Measurements from ENCODE around the gene ZC3H12D.

The ZC3H12D gene

GRCh38 chr6:149493761-149494320 lies 9.0 kb upstream of the ZC3H12D start:
- no peak overlapping the region for H3K4me3 ChIP-seq (ENCODE audit: low read length)
- DNase-seq (ENCODE audit: low read depth), result no peak

GRCh38 chr6:149492798-149493343 lies 8.1 kb upstream of the ZC3H12D start:
- no peak for DNase-seq (ENCODE audit: low read depth)
- no peak for TF ChIP-seq CTCF (conservative IDR thresholded peaks at IDR 0.05; ENCODE audit: low read depth, low read length)
- no peak overlapping the region for H3K4me3 ChIP-seq (ENCODE audit: low read length)

More at GRCh38 chr6:149493761-149494320, 9.0 kb upstream of the ZC3H12D start:
- TF ChIP-seq CTCF (conservative IDR thresholded peaks at IDR 0.05; ENCODE audit: low read depth, low read length), result no peak

GRCh38 chr6:149489967-149490366 lies 5.2 kb upstream of the ZC3H12D start:
- H3K4me3 ChIP-seq (ENCODE audit: low read length), result no peak overlapping the region
- DNase-seq (ENCODE audit: low read depth), result no peak
- TF ChIP-seq CTCF (conservative IDR thresholded peaks at IDR 0.05; ENCODE audit: low read depth, low read length), result no peak

GRCh38 chr6:149488815-149489214 lies 4.0 kb upstream of the ZC3H12D start:
- TF ChIP-seq CTCF (conservative IDR thresholded peaks at IDR 0.05; ENCODE audit: low read depth, low read length), result no peak
- no peak for DNase-seq (ENCODE audit: low read depth)
- H3K4me3 ChIP-seq (ENCODE audit: low read length), result no peak overlapping the region

GRCh38 chr6:149487316-149487715 lies 2.5 kb upstream of the ZC3H12D start:
- no peak for TF ChIP-seq CTCF (conservative IDR thresholded peaks at IDR 0.05; ENCODE audit: low read depth, low read length)
- H3K4me3 ChIP-seq (ENCODE audit: low read length), result no peak overlapping the region
- no peak for DNase-seq (ENCODE audit: low read depth)

- no peak for DNase-seq (ENCODE audit: low read depth)
- TF ChIP-seq CTCF (conservative IDR thresholded peaks at IDR 0.05; ENCODE audit: low read depth, low read length), result no peak
- no peak overlapping the region for H3K4me3 ChIP-seq (ENCODE audit: low read length)
Measured at GRCh38 chr6:149483849-149484655, 762 bp downstream of the ZC3H12D start.

GRCh38 chr6:149483334-149483725 lies 1.5 kb downstream of the ZC3H12D start:
- no peak for TF ChIP-seq CTCF (conservative IDR thresholded peaks at IDR 0.05; ENCODE audit: low read depth, low read length)
- no peak overlapping the region for H3K4me3 ChIP-seq (ENCODE audit: low read length)
- DNase-seq (ENCODE audit: low read depth), result no peak

Measured in retinal pigment epithelial cell (primary cell).